Fibroblast of villous mesenchyme (primary cell): ENCODE results near the gene CLASP2. TPM values are rescaled to one million over a fixed set of nuclear protein-coding genes. Genes with fewer than 3 reads are reported as not detected.
A peak's percentile ranks its signal among the peaks of the same experiment; 100 is the strongest.
"Not testable (repeated sequence)": the region's sequence is repeated elsewhere in the genome, so short reads cannot be mapped to it uniquely, and the experiment has no call there.

Experiments
- DNase-seq: peaks from one replicate; pipeline ENCODE4 v3.0.0-alpha.2; 2010; ENCODE audit warnings: low read depth
- H3K4me3 ChIP-seq: 2 replicates; pipeline ENCODE4 v1.5.1; 2011; ENCODE audit warnings: low read depth, mild to moderate bottlenecking, low read length
- CTCF ChIP-seq: IDR thresholded peaks from 2 replicates; pipeline ENCODE4 v1.5.1; 2012; ENCODE audit warnings: low read depth, mild to moderate bottlenecking, low read length; ENCODE audit not compliant: insufficient read depth
- total RNA-seq: library from RNA; depleted of rRNA; stranded (reverse); fragments of >200 nt; gene quantifications from 2 replicates; pipeline ENCODE4 v1.2.3, GENCODE V29; 2012

CLASP2 gene
- total RNA-seq, 1 donor, result 64.3 TPM

- H3K4me3 ChIP-seq, result no peak overlapping the region
- DNase-seq, result no peak
- TF ChIP-seq CTCF, result no peak
Measured at GRCh38 chr3:33699275-33699674, 18.8 kb downstream of the CLASP2 start.

GRCh38 chr3:33694944-33695343 lies 23.1 kb downstream of the CLASP2 start:
- no peak overlapping the region for H3K4me3 ChIP-seq
- no peak for DNase-seq
- TF ChIP-seq CTCF, result no peak

DNA sequence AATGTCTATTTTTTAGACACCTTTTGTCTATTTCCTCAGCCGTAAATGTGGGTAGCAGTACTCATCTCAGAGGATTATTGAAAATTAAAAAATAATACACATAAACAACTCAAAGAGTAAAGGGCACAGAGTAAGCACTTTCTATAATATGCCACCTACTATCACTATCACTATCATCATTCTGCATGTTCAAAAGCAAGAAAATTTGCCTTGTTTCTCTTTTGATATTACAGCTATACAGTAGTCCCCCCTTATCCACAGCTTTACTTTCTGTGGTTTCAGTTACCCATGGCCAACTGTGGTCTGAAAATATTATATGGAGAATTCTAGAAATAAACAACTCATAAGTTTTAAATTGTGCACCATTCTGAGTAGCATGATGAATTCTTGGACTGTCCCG lies 27.7 kb downstream of the CLASP2 start:
- TF ChIP-seq CTCF, result no peak

DNA sequence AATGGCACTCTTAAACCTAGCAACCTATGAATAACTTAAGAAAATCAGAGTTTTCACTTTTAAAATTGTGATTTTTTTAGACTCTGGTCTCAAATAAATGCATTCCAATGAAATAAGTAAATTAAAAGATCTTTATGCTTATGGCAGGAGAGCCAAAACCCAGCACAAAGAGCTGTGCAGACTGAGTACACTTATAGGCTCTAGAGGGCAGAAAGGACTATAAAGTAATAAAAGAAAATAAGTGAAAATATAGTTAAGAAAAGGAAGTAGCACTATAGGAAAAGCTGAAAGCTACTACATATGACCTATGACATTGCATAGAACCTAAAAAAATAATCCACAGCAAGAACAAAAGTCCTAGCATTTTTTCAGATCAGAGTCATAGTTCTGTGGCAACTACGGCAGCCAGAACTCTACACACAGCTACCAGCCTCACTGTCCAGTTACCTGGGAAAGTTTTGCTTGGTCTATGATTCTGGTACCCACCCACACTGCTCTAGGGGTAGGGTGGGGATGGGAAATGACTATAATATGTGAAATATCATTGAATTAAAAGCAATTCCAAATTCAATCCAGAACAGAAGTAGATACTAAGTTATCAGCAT lies 30.5 kb downstream of the CLASP2 start:
- peak; percentile 36 for DNase-seq
- H3K4me3 ChIP-seq, result no peak overlapping the region

More for the DNA sequence above, 27.7 kb downstream of the CLASP2 start:
- DNase-seq, result no peak
- H3K4me3 ChIP-seq, result no peak overlapping the region

DNA sequence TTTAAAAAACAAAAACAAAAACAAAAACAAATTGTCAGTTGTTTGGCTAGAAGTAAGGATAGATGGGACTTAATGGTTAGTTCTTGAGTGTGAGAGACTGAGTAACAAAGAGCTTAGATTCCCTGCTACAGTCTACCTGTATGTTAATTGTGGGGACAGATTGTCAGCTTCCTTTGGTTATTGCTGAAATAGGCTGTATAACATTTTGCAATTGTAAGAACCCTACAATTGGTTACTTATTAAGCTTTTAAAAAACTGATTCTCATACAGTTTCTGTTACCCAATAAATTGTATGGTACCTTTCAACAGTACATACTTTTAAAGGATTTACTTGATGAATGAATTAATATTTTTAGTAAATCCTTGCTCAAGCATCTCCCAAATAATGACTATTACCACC lies 35.3 kb downstream of the CLASP2 start:
- no peak for DNase-seq
- TF ChIP-seq CTCF, result no peak
- no peak overlapping the region for H3K4me3 ChIP-seq

More for the DNA sequence above, 30.5 kb downstream of the CLASP2 start:
- TF ChIP-seq CTCF, result no peak

GRCh38 chr3:33681667-33682066 lies 36.4 kb downstream of the CLASP2 start:
- DNase-seq, result no peak
- no peak overlapping the region for H3K4me3 ChIP-seq
- no peak for TF ChIP-seq CTCF

GRCh38 chr3:33678073-33678472 lies 40.0 kb downstream of the CLASP2 start:
- no peak for DNase-seq
- TF ChIP-seq CTCF, result no peak

GRCh38 chr3:33673436-33673835 lies 44.6 kb downstream of the CLASP2 start:
- DNase-seq, H3K4me3 ChIP-seq: not testable (repeated sequence)

More at GRCh38 chr3:33678073-33678472, 40.0 kb downstream of the CLASP2 start:
- no peak overlapping the region for H3K4me3 ChIP-seq
